ENCODE results near the gene ORMDL2. TPM values are rescaled to one million over a fixed set of nuclear protein-coding genes. Genes with fewer than 3 reads are reported as not detected.
A peak's percentile ranks its signal among the peaks of the same experiment; 100 is the strongest.

The ORMDL2 gene
- total RNA-seq, 2 donors from 2014 or later: 6.5 to 17.1 TPM

GRCh38 chr12:55809274-55809673 lies 8.6 kb upstream of the ORMDL2 start:
- H3K4me3 ChIP-seq: no peak overlapping the region
- no peaks in the 10 kb centered on the region for H3K27me3 ChIP-seq
- no peak for TF ChIP-seq CTCF (IDR thresholded peaks at IDR 0.05)
- no peaks in the 10 kb centered on the region for H3K9me3 ChIP-seq
- peaks cover 12% of the 10 kb centered on the region for H3K36me3 ChIP-seq
- no peak for DNase-seq (ENCODE audit: low spot score)
- peaks cover 0 to 19% of the 10 kb centered on the region in 2 donors for H3K4me1 ChIP-seq
- H3K27ac ChIP-seq: no peak overlapping the region

GRCh38 chr12:55812088-55812487 lies 5.8 kb upstream of the ORMDL2 start:
- TF ChIP-seq CTCF (IDR thresholded peaks at IDR 0.05): no peak
- Histone ChIP-seq H3K36me3 (peaks cover 21% of the 10 kb centered on the region), H3K27me3 (no peaks in the 10 kb centered on the region), H3K27ac (no peak overlapping the region), H3K9me3 (no peaks in the 10 kb centered on the region), H3K4me3 (no peak overlapping the region), H3K4me1 (peaks cover 0 to 45% of the 10 kb centered on the region in 2 donors)
- DNase-seq (ENCODE audit: low spot score): no peak

GRCh38 chr12:55814257-55814656 lies 3.6 kb upstream of the ORMDL2 start:
- H3K27ac ChIP-seq: no peak overlapping the region
- H3K9me3 ChIP-seq: no peaks in the 10 kb centered on the region
- no peak for TF ChIP-seq CTCF (IDR thresholded peaks at IDR 0.05)
- peaks cover 0 to 54% of the 10 kb centered on the region in 2 donors for H3K4me1 ChIP-seq
- no peak for DNase-seq (ENCODE audit: low spot score)
- peaks cover 15% of the 10 kb centered on the region for H3K36me3 ChIP-seq
- no peak overlapping the region for H3K4me3 ChIP-seq
- no peaks in the 10 kb centered on the region for H3K27me3 ChIP-seq

- no peak for DNase-seq (ENCODE audit: low spot score)
- no peaks in the 10 kb centered on the region for H3K27me3 ChIP-seq
- H3K4me1 ChIP-seq: peaks cover 0 to 54% of the 10 kb centered on the region in 2 donors
- H3K9me3 ChIP-seq: no peaks in the 10 kb centered on the region
- H3K27ac ChIP-seq: peak overlapping the region in 1 of 2 donors; percentile 8
- H3K4me3 ChIP-seq: no peak overlapping the region
- peaks cover 22% of the 10 kb centered on the region for H3K36me3 ChIP-seq
- no peak for TF ChIP-seq CTCF (IDR thresholded peaks at IDR 0.05)
These were observed 2.4 kb upstream of the ORMDL2 start for GRCh38 chr12:55815473-55815872.

GRCh38 chr12:55816881-55817344 lies 928 bp upstream of the ORMDL2 start:
- TF ChIP-seq CTCF (IDR thresholded peaks at IDR 0.05): no peak
- Histone ChIP-seq H3K9me3 (no peaks in the 10 kb centered on the region), H3K36me3 (peaks cover 37% of the 10 kb centered on the region), H3K4me3 (peak overlapping the region; percentile 84 to 91), H3K27me3 (no peaks in the 10 kb centered on the region), H3K27ac (peak overlapping the region; percentile 88 to 90), H3K4me1 (peaks cover 0 to 54% of the 10 kb centered on the region in 2 donors)
- DNase-seq (ENCODE audit: low spot score): no peak

- peaks cover 46% of the 10 kb centered on the region for H3K36me3 ChIP-seq
- H3K27ac ChIP-seq: peak overlapping the region; percentile 84 to 86
- TF ChIP-seq CTCF (IDR thresholded peaks at IDR 0.05): no peak
- H3K27me3 ChIP-seq: no peaks in the 10 kb centered on the region
- peak overlapping the region; percentile 84 to 91 for H3K4me3 ChIP-seq
- peaks cover 0 to 43% of the 10 kb centered on the region in 2 donors for H3K4me1 ChIP-seq
- no peak for DNase-seq (ENCODE audit: low spot score)
- no peaks in the 10 kb centered on the region for H3K9me3 ChIP-seq
These were observed 393 bp downstream of the ORMDL2 start for GRCh38 chr12:55818140-55818728.
